Mononuclear cell (primary cell): ENCODE measurements around the gene NPAS3. TPM values are rescaled to one million over a fixed set of nuclear protein-coding genes. Genes with fewer than 3 reads are reported as not detected.

Experiments used
- H3K27me3 ChIP-seq: 2 replicates; pipeline ENCODE4 v1.6.0; 2011; ENCODE audit warnings: low read length, control low read depth; ENCODE audit not compliant: insufficient read depth
- H3K4me1 ChIP-seq: 2 replicates; pipeline ENCODE4 v1.5.1; 2011; ENCODE audit warnings: mild to moderate bottlenecking, low read length, control low read depth; ENCODE audit not compliant: insufficient read depth
- H3K4me3 ChIP-seq: 2 replicates; pipeline ENCODE4 v1.5.1; 2011; ENCODE audit warnings: mild to moderate bottlenecking, low read length, moderate library complexity
- H3K9me3 ChIP-seq: 2 replicates; pipeline ENCODE4 v1.5.1; 2011; ENCODE audit warnings: low read depth, mild to moderate bottlenecking, control low read depth, low read length
- total RNA-seq: library from RNA; depleted of rRNA; stranded (reverse); fragments of >200 nt; gene quantifications from one replicate; pipeline ENCODE4 v1.2.3, GENCODE V29; 2012

NPAS3 gene
- total RNA-seq, 1 donor, result not detected

GRCh38 chr14:33808187-33808586, 869.5 kb downstream of the NPAS3 start:
- no peak overlapping the region for H3K4me3 ChIP-seq
- no peaks in the 10 kb centered on the region for H3K9me3 ChIP-seq
- H3K27me3 ChIP-seq, result no peaks in the 10 kb centered on the region
- H3K4me1 ChIP-seq, result no peaks in the 10 kb centered on the region

GRCh38 chr14:33809396-33809981, 870.8 kb downstream of the NPAS3 start:
- Histone ChIP-seq H3K4me1 (no peaks in the 10 kb centered on the region), H3K4me3 (no peak overlapping the region), H3K9me3 (no peaks in the 10 kb centered on the region), H3K27me3 (no peaks in the 10 kb centered on the region)

- no peaks in the 10 kb centered on the region for H3K4me1 ChIP-seq
- no peaks in the 10 kb centered on the region for H3K27me3 ChIP-seq
- no peak overlapping the region for H3K4me3 ChIP-seq
- no peaks in the 10 kb centered on the region for H3K9me3 ChIP-seq
Observed at GRCh38 chr14:33810308-33810707, 871.6 kb downstream of the NPAS3 start.

GRCh38 chr14:33811721-33812120, 873.0 kb downstream of the NPAS3 start:
- no peaks in the 10 kb centered on the region for H3K4me1 ChIP-seq
- H3K4me3 ChIP-seq, result no peak overlapping the region

GRCh38 chr14:33812181-33812580, 873.5 kb downstream of the NPAS3 start:
- H3K4me1 ChIP-seq, result no peaks in the 10 kb centered on the region
- H3K9me3 ChIP-seq, result no peaks in the 10 kb centered on the region
- no peak overlapping the region for H3K4me3 ChIP-seq
- H3K27me3 ChIP-seq, result peaks cover under 1% of the 10 kb centered on the region

More at GRCh38 chr14:33811721-33812120, 873.0 kb downstream of the NPAS3 start:
- Histone ChIP-seq H3K9me3 (no peaks in the 10 kb centered on the region), H3K27me3 (no peaks in the 10 kb centered on the region)

- Histone ChIP-seq H3K4me3 (no peak overlapping the region), H3K4me1 (no peaks in the 10 kb centered on the region), H3K27me3 (peaks cover 3% of the 10 kb centered on the region), H3K9me3 (no peaks in the 10 kb centered on the region)
Observed at GRCh38 chr14:33812601-33813000, 873.9 kb downstream of the NPAS3 start.

GRCh38 chr14:33814010-33814409, 875.3 kb downstream of the NPAS3 start:
- Histone ChIP-seq H3K9me3 (no peaks in the 10 kb centered on the region), H3K4me1 (no peaks in the 10 kb centered on the region), H3K27me3 (peaks cover 3% of the 10 kb centered on the region), H3K4me3 (no peak overlapping the region)

GRCh38 chr14:33833706-33834465, 895.2 kb downstream of the NPAS3 start:
- Histone ChIP-seq H3K9me3 (no peaks in the 10 kb centered on the region), H3K27me3 (no peaks in the 10 kb centered on the region), H3K4me3 (no peak overlapping the region), H3K4me1 (no peaks in the 10 kb centered on the region)

GRCh38 chr14:33834466-33835260, 896.0 kb downstream of the NPAS3 start:
- Histone ChIP-seq H3K4me1 (no peaks in the 10 kb centered on the region), H3K4me3 (no peak overlapping the region), H3K27me3 (no peaks in the 10 kb centered on the region), H3K9me3 (no peaks in the 10 kb centered on the region)

- Histone ChIP-seq H3K4me3 (no peak overlapping the region), H3K27me3 (no peaks in the 10 kb centered on the region), H3K9me3 (no peaks in the 10 kb centered on the region), H3K4me1 (no peaks in the 10 kb centered on the region)
Observed at GRCh38 chr14:33835261-33835655, 896.6 kb downstream of the NPAS3 start.

GRCh38 chr14:33835677-33836076, 897.0 kb downstream of the NPAS3 start:
- H3K4me1 ChIP-seq, result no peaks in the 10 kb centered on the region
- H3K9me3 ChIP-seq, result no peaks in the 10 kb centered on the region
- H3K4me3 ChIP-seq, result no peak overlapping the region
- no peaks in the 10 kb centered on the region for H3K27me3 ChIP-seq

- H3K4me1 ChIP-seq, result no peaks in the 10 kb centered on the region
- H3K27me3 ChIP-seq, result no peaks in the 10 kb centered on the region
- H3K9me3 ChIP-seq, result no peaks in the 10 kb centered on the region
- no peak overlapping the region for H3K4me3 ChIP-seq
Observed at GRCh38 chr14:33836203-33836899, 897.7 kb downstream of the NPAS3 start.

GRCh38 chr14:33836900-33837577, 898.4 kb downstream of the NPAS3 start:
- no peaks in the 10 kb centered on the region for H3K9me3 ChIP-seq
- no peaks in the 10 kb centered on the region for H3K27me3 ChIP-seq
- no peak overlapping the region for H3K4me3 ChIP-seq
- H3K4me1 ChIP-seq, result no peaks in the 10 kb centered on the region

- Histone ChIP-seq H3K27me3 (no peaks in the 10 kb centered on the region), H3K4me1 (no peaks in the 10 kb centered on the region), H3K9me3 (no peaks in the 10 kb centered on the region), H3K4me3 (no peak overlapping the region)
Observed at GRCh38 chr14:33837943-33838683, 899.4 kb downstream of the NPAS3 start.
